PFSK-1 (cell line): ENCODE results near the gene GABBR1.

ENCODE experiments used
- FOXP2 ChIP-seq: optimal IDR thresholded peaks from 2 replicates; pipeline ENCODE3; 2011; ENCODE audit warnings: borderline replicate concordance, control low read depth, inconsistent platforms; ENCODE audit not compliant: insufficient read depth; ENCODE audit errors: extremely low read length, extremely low read depth
- POLR2AphosphoS5 ChIP-seq: IDR thresholded peaks from 2 replicates; pipeline ENCODE4 v1.6.1; 2012; ENCODE audit warnings: low read depth, mild to moderate bottlenecking, control low read depth, low read length, moderate library complexity
- TAF1 ChIP-seq: IDR thresholded peaks from 2 replicates; pipeline ENCODE4 v1.6.1; 2012; ENCODE audit warnings: low read length, control low read depth, borderline replicate concordance; ENCODE audit not compliant: insufficient read depth
- TF ChIP-seq, protein P1 (sequence below), 2 experiments: IDR thresholded peaks; 2 replicates each; pipeline versions ENCODE4 v1.6.1 to v1.8.0; 2011 to 2012; ENCODE audit warnings: low read depth in 2 of 2, low read length in 2 of 2, control low read depth in 1 of 2, inconsistent platforms in 1 of 2, mild to moderate bottlenecking in 1 of 2, moderate library complexity in 1 of 2; ENCODE audit not compliant: insufficient read depth in 1 of 2

DNA sequence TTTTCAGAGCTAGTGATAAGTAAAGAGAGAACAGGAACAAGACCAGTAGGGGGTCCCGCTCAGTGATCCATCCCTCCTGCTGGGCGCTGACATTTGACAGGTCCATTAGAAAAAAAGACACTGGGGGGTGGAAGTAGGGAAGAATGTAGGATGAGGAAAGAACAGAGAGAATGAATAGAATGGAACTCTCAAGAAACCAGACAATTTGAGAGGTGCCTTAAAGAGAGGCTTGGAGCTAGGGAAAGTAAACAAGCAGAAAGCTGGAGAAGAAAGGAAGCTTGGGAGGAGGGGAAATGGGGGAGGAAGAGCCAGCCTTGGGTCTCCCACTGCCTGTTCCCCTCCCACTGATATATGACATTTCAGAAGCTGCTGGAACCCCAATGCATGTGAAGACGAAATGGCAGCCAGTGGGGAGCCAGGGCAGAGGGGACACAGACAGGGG lies 8.4 kb downstream of the GABBR1 start:
- TF ChIP-seq POLR2AphosphoS5 (no peak), FOXP2 (no peak), TAF1 (no peak)
- TF ChIP-seq, protein P1, sequence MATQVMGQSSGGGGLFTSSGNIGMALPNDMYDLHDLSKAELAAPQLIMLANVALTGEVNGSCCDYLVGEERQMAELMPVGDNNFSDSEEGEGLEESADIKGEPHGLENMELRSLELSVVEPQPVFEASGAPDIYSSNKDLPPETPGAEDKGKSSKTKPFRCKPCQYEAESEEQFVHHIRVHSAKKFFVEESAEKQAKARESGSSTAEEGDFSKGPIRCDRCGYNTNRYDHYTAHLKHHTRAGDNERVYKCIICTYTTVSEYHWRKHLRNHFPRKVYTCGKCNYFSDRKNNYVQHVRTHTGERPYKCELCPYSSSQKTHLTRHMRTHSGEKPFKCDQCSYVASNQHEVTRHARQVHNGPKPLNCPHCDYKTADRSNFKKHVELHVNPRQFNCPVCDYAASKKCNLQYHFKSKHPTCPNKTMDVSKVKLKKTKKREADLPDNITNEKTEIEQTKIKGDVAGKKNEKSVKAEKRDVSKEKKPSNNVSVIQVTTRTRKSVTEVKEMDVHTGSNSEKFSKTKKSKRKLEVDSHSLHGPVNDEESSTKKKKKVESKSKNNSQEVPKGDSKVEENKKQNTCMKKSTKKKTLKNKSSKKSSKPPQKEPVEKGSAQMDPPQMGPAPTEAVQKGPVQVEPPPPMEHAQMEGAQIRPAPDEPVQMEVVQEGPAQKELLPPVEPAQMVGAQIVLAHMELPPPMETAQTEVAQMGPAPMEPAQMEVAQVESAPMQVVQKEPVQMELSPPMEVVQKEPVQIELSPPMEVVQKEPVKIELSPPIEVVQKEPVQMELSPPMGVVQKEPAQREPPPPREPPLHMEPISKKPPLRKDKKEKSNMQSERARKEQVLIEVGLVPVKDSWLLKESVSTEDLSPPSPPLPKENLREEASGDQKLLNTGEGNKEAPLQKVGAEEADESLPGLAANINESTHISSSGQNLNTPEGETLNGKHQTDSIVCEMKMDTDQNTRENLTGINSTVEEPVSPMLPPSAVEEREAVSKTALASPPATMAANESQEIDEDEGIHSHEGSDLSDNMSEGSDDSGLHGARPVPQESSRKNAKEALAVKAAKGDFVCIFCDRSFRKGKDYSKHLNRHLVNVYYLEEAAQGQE (IDR thresholded peaks at IDR 0.05; ENCODE audit: insufficient read depth in 1 of 2, low read depth in 2 of 2, low read length in 2 of 2) = no peak
